H9 (cell line): ENCODE results near the gene SOX1. TPM values are rescaled to one million over a fixed set of nuclear protein-coding genes. Genes with fewer than 3 reads are reported as not detected.
A peak's percentile ranks its signal among the peaks of the same experiment; 100 is the strongest.

Experiments used
- DNase-seq: peaks from one replicate; pipeline ENCODE4 v3.0.0-alpha.2; 2017
- H2AFZ ChIP-seq: one replicate; pipeline ENCODE4 v1.6.1; 2013; ENCODE audit warnings: mild to moderate bottlenecking, low read length, control low read depth, moderate library complexity
- H2AK5ac ChIP-seq: 2 replicates; pipeline ENCODE4 v1.6.1; 2013; ENCODE audit warnings: low read length, control low read depth, mixed read lengths; ENCODE audit not compliant: insufficient read length
- H2BK120ac ChIP-seq: one replicate; pipeline ENCODE4 v1.6.1; 2013; ENCODE audit warnings: low read depth, mild to moderate bottlenecking, low read length, control low read depth, inconsistent platforms; ENCODE audit not compliant: poor library complexity, severe bottlenecking
- H2BK12ac ChIP-seq: 2 replicates; pipeline ENCODE4 v1.6.1; 2013; ENCODE audit warnings: low read length, control low read depth, mixed read lengths, low read depth; ENCODE audit not compliant: insufficient read length
- H2BK15ac ChIP-seq: 2 replicates; pipeline ENCODE4 v1.6.1; 2013; ENCODE audit warnings: low read depth, low read length, control low read depth
- H2BK20ac ChIP-seq: one replicate; pipeline ENCODE4 v1.6.1; 2013; ENCODE audit warnings: low read depth, mild to moderate bottlenecking, low read length, control low read depth, inconsistent platforms; ENCODE audit not compliant: poor library complexity, severe bottlenecking
- H2BK5ac ChIP-seq: 2 replicates; pipeline ENCODE4 v1.6.1; 2013; ENCODE audit warnings: low read length, control low read depth, mixed read lengths; ENCODE audit not compliant: insufficient read length
- H3K14ac ChIP-seq: 2 replicates; pipeline ENCODE4 v1.6.1; 2013; ENCODE audit warnings: low read length, control low read depth; ENCODE audit not compliant: insufficient read depth
- H3K18ac ChIP-seq: 2 replicates; pipeline ENCODE4 v1.6.1; 2013; ENCODE audit warnings: low read depth, mild to moderate bottlenecking, mixed read lengths, low read length, control low read depth; ENCODE audit not compliant: insufficient read length
- H3K23ac ChIP-seq: 2 replicates; pipeline ENCODE4 v1.6.1; 2013; ENCODE audit warnings: low read length, control low read depth, mixed read lengths, low read depth; ENCODE audit not compliant: insufficient read length
- H3K23me2 ChIP-seq: 2 replicates; pipeline ENCODE4 v1.6.1; 2013; ENCODE audit warnings: low read depth, mild to moderate bottlenecking, mixed read lengths, low read length, control low read depth; ENCODE audit not compliant: insufficient read length, poor library complexity, severe bottlenecking
- H3K27ac ChIP-seq: 2 replicates; pipeline ENCODE4 v1.5.1; 2013; ENCODE audit warnings: low read length, control low read depth, mixed read lengths, low read depth; ENCODE audit not compliant: insufficient read length
- H3K27me3 ChIP-seq: 2 replicates; pipeline ENCODE4 v1.6.1; 2013; ENCODE audit warnings: low read length, control low read depth, inconsistent platforms; ENCODE audit not compliant: insufficient read depth
- H3K4ac ChIP-seq: 2 replicates; pipeline ENCODE4 v1.6.1; 2013; ENCODE audit warnings: low read depth, mild to moderate bottlenecking, control low read depth, inconsistent platforms, low read length, moderate library complexity
- H3K4me1 ChIP-seq: 2 replicates; pipeline ENCODE4 v1.6.1; 2013; ENCODE audit warnings: low read length, control low read depth, inconsistent platforms; ENCODE audit not compliant: insufficient read depth
- H3K4me2 ChIP-seq: 2 replicates; pipeline ENCODE4 v1.6.1; 2013; ENCODE audit warnings: low read length, control low read depth, mixed read lengths; ENCODE audit not compliant: insufficient read length, insufficient read depth
- H3K56ac ChIP-seq: 2 replicates; pipeline ENCODE4 v1.6.1; 2013; ENCODE audit warnings: low read depth, mild to moderate bottlenecking, mixed read lengths, low read length, control low read depth; ENCODE audit not compliant: insufficient read length
- H3K79me1 ChIP-seq: 2 replicates; pipeline ENCODE4 v1.6.1; 2013; ENCODE audit warnings: low read depth, mild to moderate bottlenecking, moderate library complexity, low read length, control low read depth, inconsistent platforms; ENCODE audit not compliant: insufficient read depth, poor library complexity, severe bottlenecking
- H3K79me2 ChIP-seq: 2 replicates; pipeline ENCODE4 v1.6.1; 2013; ENCODE audit warnings: low read length, control low read depth, inconsistent platforms; ENCODE audit not compliant: insufficient read depth
- H3K9ac ChIP-seq: 2 replicates; pipeline ENCODE4 v1.6.1; 2013; ENCODE audit warnings: low read length, control low read depth, mixed read lengths; ENCODE audit not compliant: insufficient read length; ENCODE audit errors: extremely low read depth
- H3K9me3 ChIP-seq: one replicate; pipeline ENCODE4 v1.6.1; 2013; ENCODE audit warnings: low read depth, low read length, inconsistent platforms; ENCODE audit not compliant: control insufficient read depth
- H3T11ph ChIP-seq: one replicate; pipeline ENCODE4 v1.6.1; 2013; ENCODE audit warnings: mild to moderate bottlenecking, low read length, control low read depth, inconsistent platforms
- H4K20me1 ChIP-seq: one replicate; pipeline ENCODE4 v1.6.1; 2013; ENCODE audit not compliant: control insufficient read depth, insufficient read length, insufficient read depth
- H4K5ac ChIP-seq: 2 replicates; pipeline ENCODE4 v1.6.1; 2013; ENCODE audit warnings: low read depth, mild to moderate bottlenecking, mixed read lengths, low read length, control low read depth; ENCODE audit not compliant: insufficient read length
- H4K8ac ChIP-seq: replicated peaks from 2 replicates; pipeline ENCODE4 v1.6.1; 2013; ENCODE audit warnings: low read length, control low read depth, mixed read lengths, low read depth; ENCODE audit not compliant: insufficient read length
- H4K91ac ChIP-seq: 2 replicates; pipeline ENCODE4 v1.6.1; 2013; ENCODE audit warnings: low read depth, mild to moderate bottlenecking, moderate library complexity, mixed read lengths, low read length, control low read depth; ENCODE audit not compliant: insufficient read length
- H3K27ac Mint-ChIP-seq, 3 experiments: 2 replicates in 2 of 3; 3 replicates in 1 of 3; pipeline ENCODE4 v1.8.0; 2020 to 2021; ENCODE audit warnings: mixed read lengths in 3 of 3, mild to moderate bottlenecking in 1 of 3, moderate library complexity in 1 of 3
- H3K27me3 Mint-ChIP-seq: 2 replicates; pipeline ENCODE4 v1.8.0; 2021; ENCODE audit warnings: low read depth, mild to moderate bottlenecking, moderate library complexity, mixed read lengths
- H3K36me3 Mint-ChIP-seq, 3 experiments: 2 replicates in 2 of 3; 3 replicates in 1 of 3; pipeline ENCODE4 v1.8.0; 2020 to 2021; ENCODE audit warnings: low read depth in 3 of 3, mixed read lengths in 3 of 3; ENCODE audit not compliant: insufficient read depth in 1 of 3
- H3K4me1 Mint-ChIP-seq, 2 experiments: 2 replicates each; pipeline ENCODE4 v1.8.0; 2020; ENCODE audit warnings: mixed read lengths in 2 of 2
- H3K4me3 Mint-ChIP-seq, 2 experiments: 2 replicates in 1 of 2; 3 replicates in 1 of 2; pipeline ENCODE4 v1.8.0; 2020 to 2021; ENCODE audit warnings: mild to moderate bottlenecking in 2 of 2, mixed read lengths in 2 of 2, moderate library complexity in 1 of 2
- H3K9me3 Mint-ChIP-seq, 2 experiments: 2 replicates in 1 of 2; 3 replicates in 1 of 2; pipeline ENCODE4 v1.8.0; 2020; ENCODE audit warnings: mild to moderate bottlenecking in 2 of 2, mixed read lengths in 2 of 2, moderate library complexity in 1 of 2
- WGBS: extraction: QIAGEN DNeasy Blood & Tissue Kit; methylation state at CpG from one replicate; pipeline ENCODE4 v1.1.7; 2013; ENCODE audit warnings: missing lambda C conversion rate, low lambda C conversion rate, mixed read lengths; ENCODE audit not compliant: insufficient read length; ENCODE audit errors: extremely low coverage; 5-methylcytosine and 5-hydroxymethylcytosine counted together
- total RNA-seq: library from RNA; stranded (reverse); gene quantifications from 2 replicates; pipeline ENCODE4 v1.2.1, GENCODE V29; 2021
- TF ChIP-seq, protein P1 (sequence below): fragments of 200-600 bp; sonication (generic); conservative IDR thresholded peaks from 3 replicates; pipeline ENCODE4 v1.8.0; 2021; ENCODE audit warnings: antibody characterized with exemption, mild to moderate bottlenecking

The SOX1 gene
- total RNA-seq, 1 experiment from 2014 or later, result 0.17 TPM

DNA sequence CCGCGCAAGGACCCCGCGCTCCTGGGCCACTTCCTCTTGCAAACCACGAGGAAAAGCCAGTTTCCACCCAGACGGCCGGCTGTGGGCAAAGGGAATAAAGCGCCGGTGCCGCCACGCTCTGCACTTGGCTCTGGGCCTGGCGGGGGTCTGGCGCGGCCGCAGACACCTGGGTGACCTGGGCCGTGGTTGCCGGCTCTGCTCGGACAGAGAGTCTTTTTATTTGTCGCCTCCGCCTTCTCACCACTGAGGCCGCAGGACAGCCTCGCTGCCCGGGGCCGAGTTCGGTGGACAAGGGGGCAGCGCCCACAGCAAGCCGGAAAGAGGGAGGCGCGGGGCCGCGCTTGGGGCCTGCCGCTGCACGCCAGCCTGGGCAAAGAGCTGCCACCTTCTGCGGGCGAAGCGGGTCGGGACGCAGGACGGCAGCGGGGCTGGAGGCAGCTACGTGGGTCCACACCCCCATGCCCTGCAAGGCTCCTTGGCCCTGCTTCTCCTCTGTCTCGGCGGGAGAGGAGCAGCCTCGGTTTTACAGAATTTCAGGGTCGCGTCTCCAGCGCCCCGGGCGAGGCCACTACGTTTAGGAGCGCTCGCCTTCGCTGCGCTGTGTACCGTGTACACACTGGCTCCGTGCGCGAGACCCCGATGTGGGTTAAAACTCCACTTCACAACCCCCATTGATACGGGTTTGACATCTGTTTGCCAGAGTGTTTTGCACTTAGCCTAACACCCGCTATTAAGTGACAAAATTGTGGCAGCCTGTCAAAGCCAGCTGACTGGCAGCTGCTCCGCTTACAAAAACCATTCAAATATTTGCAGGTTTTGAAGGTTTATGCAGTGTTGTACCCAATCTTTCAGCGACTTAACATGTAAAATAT is 13.0 kb upstream of the SOX1 start:
- H3K4me2 ChIP-seq, result peak overlapping the region; percentile 51
- no peak for DNase-seq
- Mint-ChIP-seq H3K27ac (no peak overlapping the region), H3K9me3 (peaks cover 4 to 9% of the 10 kb centered on the region in 2 experiments; a peak in 2 of 5 replicates), H3K27me3 (peaks cover 100% of the 10 kb centered on the region), H3K36me3 (no peaks in the 10 kb centered on the region; a peak in 1 of 7 replicates), H3K4me3 (peak overlapping the region; percentile 48 to 63), H3K4me1 (peaks cover 16 to 37% of the 10 kb centered on the region in 2 experiments)
- TF ChIP-seq, protein P1, sequence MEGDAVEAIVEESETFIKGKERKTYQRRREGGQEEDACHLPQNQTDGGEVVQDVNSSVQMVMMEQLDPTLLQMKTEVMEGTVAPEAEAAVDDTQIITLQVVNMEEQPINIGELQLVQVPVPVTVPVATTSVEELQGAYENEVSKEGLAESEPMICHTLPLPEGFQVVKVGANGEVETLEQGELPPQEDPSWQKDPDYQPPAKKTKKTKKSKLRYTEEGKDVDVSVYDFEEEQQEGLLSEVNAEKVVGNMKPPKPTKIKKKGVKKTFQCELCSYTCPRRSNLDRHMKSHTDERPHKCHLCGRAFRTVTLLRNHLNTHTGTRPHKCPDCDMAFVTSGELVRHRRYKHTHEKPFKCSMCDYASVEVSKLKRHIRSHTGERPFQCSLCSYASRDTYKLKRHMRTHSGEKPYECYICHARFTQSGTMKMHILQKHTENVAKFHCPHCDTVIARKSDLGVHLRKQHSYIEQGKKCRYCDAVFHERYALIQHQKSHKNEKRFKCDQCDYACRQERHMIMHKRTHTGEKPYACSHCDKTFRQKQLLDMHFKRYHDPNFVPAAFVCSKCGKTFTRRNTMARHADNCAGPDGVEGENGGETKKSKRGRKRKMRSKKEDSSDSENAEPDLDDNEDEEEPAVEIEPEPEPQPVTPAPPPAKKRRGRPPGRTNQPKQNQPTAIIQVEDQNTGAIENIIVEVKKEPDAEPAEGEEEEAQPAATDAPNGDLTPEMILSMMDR, result no peak
- H3K56ac ChIP-seq, result no peak overlapping the region
- no peak overlapping the region for H3K23ac ChIP-seq
- H3K79me1 ChIP-seq, result no peaks in the 10 kb centered on the region
- no peak overlapping the region for H2BK20ac ChIP-seq
- H2BK15ac ChIP-seq, result no peak overlapping the region
- no peak overlapping the region for H2AFZ ChIP-seq
- no peak overlapping the region for H3K4ac ChIP-seq
- no CpG with 5 or more reads among the region's 63 CpGs for WGBS
- H2AK5ac ChIP-seq, result no peak overlapping the region
- no peak overlapping the region for H3K27ac ChIP-seq
- no peak overlapping the region for H2BK5ac ChIP-seq
- H3K18ac ChIP-seq, result no peak overlapping the region
- no peaks in the 10 kb centered on the region for H4K20me1 ChIP-seq
- no peak overlapping the region for H3T11ph ChIP-seq
- H4K5ac ChIP-seq, result no peak overlapping the region
- no peaks in the 10 kb centered on the region for H3K9me3 ChIP-seq
- no peak overlapping the region for H4K8ac ChIP-seq
- H2BK12ac ChIP-seq, result no peak overlapping the region
- H3K79me2 ChIP-seq, result no peaks in the 10 kb centered on the region
- H3K14ac ChIP-seq, result no peak overlapping the region
- peaks cover 8% of the 10 kb centered on the region for H3K23me2 ChIP-seq
- no peak overlapping the region for H3K9ac ChIP-seq
- H2BK120ac ChIP-seq, result no peak overlapping the region
- peaks cover 74% of the 10 kb centered on the region for H3K27me3 ChIP-seq
- H3K4me1 ChIP-seq, result no peaks in the 10 kb centered on the region
- no peak overlapping the region for H4K91ac ChIP-seq
